Effector memory CD8-positive, alpha-beta T cell (primary cell): Measurements from ENCODE around the gene TIMP1.
"Not testable (repeated sequence)": the region's sequence is repeated elsewhere in the genome, so short reads cannot be mapped to it uniquely, and the experiment has no call there.

ENCODE experiments used
- ATAC-seq: fragments of 150-1000 bp; cut with Tn5 transposase; replicated peaks from 2 replicates; pipeline ENCODE4 v1.10.0; 2021; ENCODE audit warnings: mild to moderate bottlenecking, moderate library complexity
- DNase-seq, 3 experiments: peaks; one replicate each; pipeline ENCODE4 v3.0.0; 2021
- H3K27ac Mint-ChIP-seq, 2 donors: one replicate each; pipeline ENCODE4 v1.8.0; 2022; ENCODE audit warnings: mild to moderate bottlenecking in 2 of 2, mixed read lengths in 2 of 2, moderate library complexity in 2 of 2
- H3K27me3 Mint-ChIP-seq, 2 donors: one replicate each; pipeline ENCODE4 v1.8.0; 2022; ENCODE audit warnings: mixed read lengths in 2 of 2
- H3K36me3 Mint-ChIP-seq: one replicate; pipeline ENCODE4 v1.8.0; 2022; ENCODE audit warnings: mild to moderate bottlenecking, moderate library complexity, mixed read lengths; ENCODE audit not compliant: insufficient read depth
- H3K4me1 Mint-ChIP-seq, 2 donors: one replicate each; pipeline ENCODE4 v1.8.0; 2022; ENCODE audit warnings: low read depth in 2 of 2, mixed read lengths in 2 of 2
- H3K4me3 Mint-ChIP-seq, 2 donors: one replicate each; pipeline ENCODE4 v1.8.0; 2022; ENCODE audit warnings: mild to moderate bottlenecking in 2 of 2, mixed read lengths in 2 of 2, moderate library complexity in 2 of 2
- H3K9me3 Mint-ChIP-seq, 2 donors: one replicate each; pipeline ENCODE4 v1.8.0; 2022; ENCODE audit warnings: mixed read lengths in 2 of 2

Gene TIMP1

GRCh38 chrX:47597222-47597621 lies 15.0 kb downstream of the TIMP1 start:
- Mint-ChIP-seq H3K27ac (no peak overlapping the region), H3K27me3 (no peaks in the 10 kb centered on the region), H3K36me3 (no peaks in the 10 kb centered on the region), H3K9me3 (peaks cover 0 to 3% of the 10 kb centered on the region in 2 donors), H3K4me3 (no peak overlapping the region), H3K4me1 (peaks cover 0 to 3% of the 10 kb centered on the region in 2 donors)
- ATAC-seq = no peak
- DNase-seq = no peak

- not testable (repeated sequence) for DNase-seq, H3K4me1 Mint-ChIP-seq, H3K4me3 Mint-ChIP-seq, H3K9me3 Mint-ChIP-seq, H3K36me3 Mint-ChIP-seq, H3K27me3 Mint-ChIP-seq, ATAC-seq, H3K27ac Mint-ChIP-seq
Measured at GRCh38 chrX:47603125-47603524, 20.9 kb downstream of the TIMP1 start.

- Mint-ChIP-seq H3K36me3 (no peaks in the 10 kb centered on the region), H3K4me3 (no peak overlapping the region), H3K27me3 (no peaks in the 10 kb centered on the region), H3K27ac (no peak overlapping the region), H3K4me1 (peaks cover 0 to 4% of the 10 kb centered on the region in 2 donors), H3K9me3 (no peaks in the 10 kb centered on the region)
- DNase-seq = no peak
- ATAC-seq = no peak
Measured at GRCh38 chrX:47605024-47605423, 22.8 kb downstream of the TIMP1 start.

GRCh38 chrX:47607091-47607490 lies 24.9 kb downstream of the TIMP1 start:
- H3K9me3 Mint-ChIP-seq = no peaks in the 10 kb centered on the region
- ATAC-seq (no peak), DNase-seq (no peak)
- no peaks in the 10 kb centered on the region for H3K27me3 Mint-ChIP-seq
- no peak overlapping the region for H3K4me3 Mint-ChIP-seq
- no peak overlapping the region for H3K27ac Mint-ChIP-seq
- peaks cover 0 to 4% of the 10 kb centered on the region in 2 donors for H3K4me1 Mint-ChIP-seq
- H3K36me3 Mint-ChIP-seq = no peaks in the 10 kb centered on the region

- Mint-ChIP-seq H3K4me3 (no peak overlapping the region), H3K4me1 (peaks cover 0 to 4% of the 10 kb centered on the region in 2 donors), H3K27me3 (no peaks in the 10 kb centered on the region), H3K27ac (peak overlapping the region in 1 of 2 donors; percentile 75), H3K9me3 (no peaks in the 10 kb centered on the region), H3K36me3 (peaks cover under 1% of the 10 kb centered on the region)
- no peak for ATAC-seq
- DNase-seq = no peak
Measured at GRCh38 chrX:47608130-47608810, 26.0 kb downstream of the TIMP1 start.

GRCh38 chrX:47610511-47610910 lies 28.3 kb downstream of the TIMP1 start:
- H3K27me3 Mint-ChIP-seq = peaks cover 0 to 8% of the 10 kb centered on the region in 2 donors
- ATAC-seq (no peak), DNase-seq (no peak)

GRCh38 chrX:47611489-47611888 lies 29.3 kb downstream of the TIMP1 start:
- ATAC-seq (no peak), DNase-seq (no peak)
- Mint-ChIP-seq H3K9me3 (no peaks in the 10 kb centered on the region), H3K36me3 (peaks cover 5% of the 10 kb centered on the region), H3K27me3 (peaks cover 0 to 8% of the 10 kb centered on the region in 2 donors), H3K4me3 (no peak overlapping the region), H3K4me1 (peaks cover 0 to 3% of the 10 kb centered on the region in 2 donors), H3K27ac (no peak overlapping the region)

More at GRCh38 chrX:47610511-47610910, 28.3 kb downstream of the TIMP1 start:
- Mint-ChIP-seq H3K4me1 (peaks cover 0 to 4% of the 10 kb centered on the region in 2 donors), H3K4me3 (no peak overlapping the region), H3K36me3 (peaks cover 3% of the 10 kb centered on the region), H3K9me3 (no peaks in the 10 kb centered on the region), H3K27ac (no peak overlapping the region)

GRCh38 chrX:47611926-47612325 lies 29.7 kb downstream of the TIMP1 start:
- peaks cover 0 to 3% of the 10 kb centered on the region in 2 donors for H3K4me1 Mint-ChIP-seq
- no peak for DNase-seq
- no peaks in the 10 kb centered on the region for H3K9me3 Mint-ChIP-seq
- H3K27ac Mint-ChIP-seq = no peak overlapping the region
- no peak overlapping the region for H3K4me3 Mint-ChIP-seq
- peaks cover 5% of the 10 kb centered on the region for H3K36me3 Mint-ChIP-seq
- ATAC-seq = no peak
- peaks cover 0 to 8% of the 10 kb centered on the region in 2 donors for H3K27me3 Mint-ChIP-seq

- H3K36me3 Mint-ChIP-seq = peaks cover 5% of the 10 kb centered on the region
- DNase-seq = no peak
- ATAC-seq = no peak
- peaks cover 0 to 3% of the 10 kb centered on the region in 2 donors for H3K4me1 Mint-ChIP-seq
- H3K27me3 Mint-ChIP-seq = peaks cover 0 to 8% of the 10 kb centered on the region in 2 donors
- no peak overlapping the region for H3K27ac Mint-ChIP-seq
- H3K4me3 Mint-ChIP-seq = no peak overlapping the region
- no peaks in the 10 kb centered on the region for H3K9me3 Mint-ChIP-seq
Measured at GRCh38 chrX:47612418-47612817, 30.2 kb downstream of the TIMP1 start.

- Mint-ChIP-seq H3K27ac (no peak overlapping the region), H3K9me3 (no peaks in the 10 kb centered on the region), H3K27me3 (peaks cover 0 to 12% of the 10 kb centered on the region in 2 donors), H3K36me3 (peaks cover 5% of the 10 kb centered on the region), H3K4me1 (peaks cover 0 to 3% of the 10 kb centered on the region in 2 donors), H3K4me3 (no peak overlapping the region)
- ATAC-seq (no peak), DNase-seq (no peak)
Measured at GRCh38 chrX:47613082-47613481, 30.8 kb downstream of the TIMP1 start.

- H3K4me3 Mint-ChIP-seq = no peak overlapping the region
- H3K27me3 Mint-ChIP-seq = peaks cover 0 to 20% of the 10 kb centered on the region in 2 donors
- peaks cover 9% of the 10 kb centered on the region for H3K36me3 Mint-ChIP-seq
- H3K27ac Mint-ChIP-seq = no peak overlapping the region
- DNase-seq = no peak
- ATAC-seq = no peak
- H3K4me1 Mint-ChIP-seq = peaks cover 0 to 2% of the 10 kb centered on the region in 2 donors
- no peaks in the 10 kb centered on the region for H3K9me3 Mint-ChIP-seq
Measured at GRCh38 chrX:47614618-47615017, 32.4 kb downstream of the TIMP1 start.

- H3K27ac Mint-ChIP-seq = peak overlapping the region in 1 of 2 donors; percentile 38
Measured at GRCh38 chrX:47618923-47619485, 36.8 kb downstream of the TIMP1 start.

GRCh38 chrX:47619486-47620302 lies 37.5 kb downstream of the TIMP1 start, which contains the start of gene SYN1:
Gene SYN1 (minus strand): TSS chrX:47619857. CDS start chrX:47619728, 129 bp downstream.
- peak within 1 kb of the TSS; percentile 72 for H3K4me3 Mint-ChIP-seq
- H3K27me3 Mint-ChIP-seq = peaks cover 6 to 44% of the 10 kb centered on the region in 2 donors
- peak within 1 kb of the TSS in 1 of 2 donors; percentile 38 for H3K27ac Mint-ChIP-seq
- DNase-seq (peak; percentile 75 to 82 (median 77)), ATAC-seq (peak; percentile 95)
- peaks cover 5 to 10% of the 10 kb centered on the region in 2 donors for H3K4me1 Mint-ChIP-seq
- no peaks in the 10 kb centered on the region for H3K9me3 Mint-ChIP-seq
- H3K36me3 Mint-ChIP-seq = peaks cover 6% of the 10 kb centered on the region

More at GRCh38 chrX:47618923-47619485, 36.8 kb downstream of the TIMP1 start:
- Mint-ChIP-seq H3K4me1 (peaks cover 5 to 10% of the 10 kb centered on the region in 2 donors), H3K36me3 (peaks cover 6% of the 10 kb centered on the region), H3K9me3 (no peaks in the 10 kb centered on the region), H3K4me3 (peak overlapping the region; percentile 72), H3K27me3 (peaks cover 6 to 41% of the 10 kb centered on the region in 2 donors)
- DNase-seq (no peak), ATAC-seq (no peak)
